HG03457 (cell line): ENCODE measurements around the gene OSCAR.
"Not testable (repeated sequence)": the region's sequence is repeated elsewhere in the genome, so short reads cannot be mapped to it uniquely, and the experiment has no call there.

ENCODE experiments used
- ATAC-seq: cut with Tn5 transposase; IDR thresholded peaks from one replicate; pipeline ENCODE4 v1.9.1; 2021; ENCODE audit warnings: moderate number of reproducible peaks; ENCODE audit not compliant: unreplicated experiment

Gene OSCAR

GRCh38 chr19:54127688-54128440, 27.3 kb upstream of the OSCAR start:
- ATAC-seq: no peak

GRCh38 chr19:54125713-54126112, 25.1 kb upstream of the OSCAR start:
- no peak for ATAC-seq

DNA sequence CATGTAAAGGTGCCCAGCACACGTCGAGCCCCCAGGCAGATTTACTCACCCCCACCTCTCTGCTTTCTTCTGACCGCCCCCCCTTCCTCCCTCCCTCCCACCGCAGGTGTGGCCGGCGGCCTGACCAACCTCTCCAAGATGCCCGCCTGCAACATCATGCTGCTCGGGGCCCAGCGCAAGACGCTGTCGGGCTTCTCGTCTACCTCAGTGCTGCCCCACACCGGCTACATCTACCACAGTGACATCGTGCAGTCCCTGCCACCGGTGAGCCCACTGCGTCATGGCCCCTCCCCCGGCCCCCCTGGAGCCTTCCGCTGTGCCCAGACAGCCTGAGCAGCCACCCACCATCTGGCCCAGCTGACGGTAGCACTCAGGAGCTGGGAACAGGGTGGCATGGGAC, 23.8 kb upstream of the OSCAR start:
- no peak for ATAC-seq

- no peak for ATAC-seq
These were observed 23.1 kb upstream of the OSCAR start for GRCh38 chr19:54123682-54124081.

DNA sequence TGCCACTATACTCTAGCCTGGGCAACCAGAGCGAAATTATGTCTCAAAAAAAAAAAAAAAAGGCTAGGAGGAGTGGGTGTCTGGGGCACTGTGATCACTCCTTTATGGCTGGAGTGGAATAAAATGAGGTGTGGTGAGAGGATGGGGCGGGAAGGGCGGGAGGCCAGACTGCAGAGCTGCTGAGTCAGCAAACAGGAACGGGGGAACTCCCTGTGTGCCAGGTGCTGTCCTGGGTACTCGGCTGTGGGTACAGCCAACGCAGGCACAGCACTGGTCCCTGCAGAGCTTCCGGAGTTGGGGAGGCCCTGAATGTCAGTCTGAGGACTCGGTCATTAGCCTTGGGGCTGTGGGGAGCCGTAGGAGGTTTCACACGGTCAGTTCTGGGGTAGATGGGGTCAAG, 20.7 kb upstream of the OSCAR start:
- no peak for ATAC-seq

DNA sequence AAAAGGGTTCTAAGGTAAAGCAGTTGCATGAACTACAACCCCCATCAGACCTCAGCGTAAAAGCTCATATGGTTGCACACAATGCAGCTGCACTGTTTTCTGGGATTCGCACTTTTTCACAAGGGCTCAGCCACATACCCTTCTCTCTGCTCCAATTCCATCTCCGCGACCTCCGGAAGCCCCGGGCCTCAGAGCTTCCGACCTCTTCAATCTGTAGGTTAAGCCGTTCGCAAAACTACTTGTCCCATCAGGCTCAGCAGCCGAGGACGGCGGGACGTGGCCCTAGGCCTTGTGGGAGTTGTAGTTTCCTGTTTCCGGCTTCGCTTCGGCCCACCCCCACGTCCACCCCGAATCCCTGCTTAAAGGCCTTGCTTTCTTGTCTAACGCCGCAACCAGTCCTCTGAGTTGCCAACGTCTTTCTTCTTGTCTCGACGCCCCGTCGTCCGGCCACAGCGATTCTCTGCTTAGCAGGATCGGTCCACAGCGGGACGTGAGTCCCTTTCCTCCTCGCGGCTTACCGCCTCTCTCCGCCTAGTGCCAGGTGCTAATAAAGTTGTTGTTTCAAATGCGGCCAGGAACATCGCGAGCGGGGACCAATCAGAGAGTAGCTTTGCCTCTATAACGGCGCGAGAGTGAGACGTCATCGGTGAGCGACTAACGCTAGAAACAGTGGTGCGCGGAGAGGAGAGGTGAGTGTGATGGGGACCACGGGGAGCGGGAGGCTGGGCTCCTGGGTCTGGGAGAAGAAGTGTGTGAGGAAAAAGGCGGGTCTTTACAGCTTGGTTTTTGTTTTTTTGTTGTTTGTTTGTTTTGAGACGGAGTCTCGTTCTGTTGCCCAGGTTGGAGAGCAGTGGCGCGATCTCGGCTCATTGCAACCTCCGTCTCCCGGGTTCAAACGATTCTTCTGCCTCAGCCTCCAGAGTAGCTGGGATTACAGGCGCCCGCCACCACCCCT, 14.8 kb upstream of the OSCAR start, which contains the start of the genes PRPF31 and TFPT:
Gene PRPF31 (plus strand): TSS at position 646 of the 955 bp plus-strand sequence. CDS start 2,525 bp downstream, outside the sequence.
Gene TFPT (minus strand): TSS at position 549 of the 955 bp plus-strand sequence. CDS start 388 bp downstream, at position 161.
- ATAC-seq: peak; percentile 66

DNA sequence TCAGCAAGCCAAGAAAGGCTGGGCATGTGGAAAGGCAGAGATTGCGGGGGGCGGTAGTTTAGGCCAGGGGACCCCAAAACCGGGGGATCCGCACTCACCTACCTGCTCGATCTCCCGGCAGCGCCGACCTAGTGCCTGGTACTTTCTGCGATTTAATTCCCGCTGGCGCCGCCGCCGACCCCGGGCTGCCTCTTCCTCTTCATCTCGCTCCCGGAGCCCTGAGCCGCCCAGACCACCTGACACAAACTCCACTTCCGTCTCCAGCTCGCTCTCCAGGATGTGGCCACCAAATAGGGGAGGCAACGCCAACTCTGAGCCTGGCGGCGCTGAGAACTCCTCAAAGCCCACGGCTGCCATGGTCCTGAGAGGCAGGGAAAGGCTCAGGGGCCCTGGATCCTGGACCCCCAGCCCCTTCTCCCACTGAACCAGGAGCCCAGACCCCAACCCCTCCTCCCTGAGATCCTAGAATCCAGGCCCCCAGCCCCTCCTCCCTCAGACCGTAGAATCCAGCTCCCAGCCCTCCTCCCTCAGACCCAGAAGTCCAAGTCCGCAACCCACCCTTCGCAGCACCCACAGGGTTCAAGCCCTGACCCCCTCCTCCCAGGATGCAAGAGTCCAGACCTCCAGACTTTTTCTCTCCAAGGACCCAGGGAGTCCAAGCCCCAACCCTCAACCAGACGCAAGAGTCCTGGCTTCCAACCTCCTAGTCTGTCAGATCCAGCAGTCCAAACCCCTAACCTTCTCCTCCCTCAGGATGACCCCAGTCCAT, 13.9 kb upstream of the OSCAR start:
- no peak for ATAC-seq

DNA sequence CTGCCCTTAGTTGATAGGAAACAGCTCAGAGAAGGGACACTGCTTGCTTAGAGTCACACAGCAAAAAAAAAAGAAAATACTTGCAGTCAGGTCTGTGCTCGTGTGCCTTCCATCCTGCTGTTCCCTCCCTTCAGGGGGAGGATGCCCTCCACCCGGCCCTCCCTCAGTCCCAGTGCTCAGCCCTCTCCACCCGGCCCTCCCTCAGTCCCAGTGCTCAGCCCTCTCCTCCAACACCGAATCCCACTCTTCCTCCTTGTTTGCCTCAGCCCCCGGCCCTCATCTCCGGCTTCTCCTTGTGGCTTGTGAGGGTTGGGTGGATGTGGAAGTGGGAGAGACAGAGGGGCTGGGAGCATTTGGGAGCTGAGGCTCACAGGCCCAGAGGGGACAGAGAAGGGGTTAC, 9.0 kb upstream of the OSCAR start:
- no peak for ATAC-seq

DNA sequence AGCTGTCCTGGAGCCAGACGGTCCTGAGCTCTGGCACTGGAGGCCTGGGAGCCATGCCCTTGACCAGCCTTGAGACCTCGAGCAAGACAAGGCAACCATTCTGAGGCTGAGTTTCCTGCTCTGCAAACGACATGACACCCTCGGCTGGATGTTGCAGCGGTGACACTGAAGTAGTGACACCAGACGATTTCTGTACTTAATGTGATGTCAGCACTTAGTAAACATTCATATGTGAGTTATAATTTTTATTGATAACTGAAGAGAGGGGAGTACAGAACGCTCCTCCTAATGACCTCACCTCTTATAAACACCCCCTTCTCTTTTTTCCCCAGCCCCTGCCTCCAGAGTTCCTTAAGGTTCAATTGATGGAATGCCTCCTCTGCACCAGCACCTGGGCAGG, 7.9 kb upstream of the OSCAR start:
- ATAC-seq: no peak

DNA sequence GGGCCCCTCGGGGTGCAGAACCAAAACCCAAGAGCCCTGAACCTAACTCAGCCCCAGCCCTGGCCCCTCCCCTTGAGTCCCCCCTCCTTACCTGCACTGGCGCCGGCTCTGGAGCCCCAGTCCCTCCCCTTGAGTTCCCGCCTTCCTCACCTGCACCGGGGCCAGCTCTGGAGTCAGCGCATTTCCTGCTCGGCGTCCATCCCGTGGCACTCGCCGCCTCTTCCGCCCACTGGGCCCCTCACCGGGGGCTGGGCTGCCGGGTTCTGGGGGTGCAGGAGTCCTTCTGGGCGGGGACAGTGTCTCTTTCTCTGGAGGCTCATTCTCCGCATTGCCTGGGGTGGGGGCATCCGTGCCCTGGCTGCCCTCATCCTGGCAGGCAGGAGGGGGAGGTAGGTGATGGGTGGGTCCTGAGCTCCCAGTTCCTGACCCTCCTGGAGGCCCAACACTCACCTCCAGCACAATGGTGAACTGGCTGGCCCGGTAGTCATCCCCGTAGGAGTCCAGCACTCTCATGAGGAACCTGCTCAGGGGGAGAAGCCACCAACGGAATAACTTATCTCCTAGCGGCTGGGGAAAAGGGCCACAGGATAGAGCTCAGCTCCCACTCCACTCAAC, 7.4 kb upstream of the OSCAR start:
- no peak for ATAC-seq

GRCh38 chr19:54106716-54107115, 6.1 kb upstream of the OSCAR start:
- no peak for ATAC-seq

DNA sequence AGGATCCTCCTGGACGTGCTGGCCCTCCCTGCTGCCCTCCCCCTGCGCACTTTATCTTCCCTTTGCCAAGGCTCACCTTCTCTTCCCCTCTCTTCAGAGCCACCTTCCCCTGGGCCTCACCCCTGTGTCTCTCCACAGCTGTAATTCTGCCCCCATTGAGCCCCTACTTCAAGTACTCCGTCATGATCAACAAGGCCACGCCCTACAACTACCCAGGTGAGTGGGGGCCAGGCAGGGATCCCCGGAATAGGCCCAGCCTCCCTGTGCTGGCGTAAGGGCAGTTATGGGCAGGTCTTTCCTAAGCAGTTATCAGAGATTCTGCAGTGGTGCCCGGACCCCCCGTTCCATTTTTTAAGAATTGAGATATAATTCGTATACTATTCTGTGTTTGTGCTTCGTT, 5.2 kb upstream of the OSCAR start:
- no peak for ATAC-seq

- ATAC-seq: no peak
These were observed 4.6 kb upstream of the OSCAR start for GRCh38 chr19:54104998-54105715.

GRCh38 chr19:54102421-54103169, 2.0 kb upstream of the OSCAR start, which contains the start of gene NDUFA3:
Gene NDUFA3, plus strand, starts transcription at chr19:54102855. Its CDS starts 24 bp downstream, at chr19:54102879.
- peak; percentile 79 for ATAC-seq

GRCh38 chr19:54099903-54100255, 724 bp downstream of the OSCAR start:
- ATAC-seq: not testable (repeated sequence)

DNA sequence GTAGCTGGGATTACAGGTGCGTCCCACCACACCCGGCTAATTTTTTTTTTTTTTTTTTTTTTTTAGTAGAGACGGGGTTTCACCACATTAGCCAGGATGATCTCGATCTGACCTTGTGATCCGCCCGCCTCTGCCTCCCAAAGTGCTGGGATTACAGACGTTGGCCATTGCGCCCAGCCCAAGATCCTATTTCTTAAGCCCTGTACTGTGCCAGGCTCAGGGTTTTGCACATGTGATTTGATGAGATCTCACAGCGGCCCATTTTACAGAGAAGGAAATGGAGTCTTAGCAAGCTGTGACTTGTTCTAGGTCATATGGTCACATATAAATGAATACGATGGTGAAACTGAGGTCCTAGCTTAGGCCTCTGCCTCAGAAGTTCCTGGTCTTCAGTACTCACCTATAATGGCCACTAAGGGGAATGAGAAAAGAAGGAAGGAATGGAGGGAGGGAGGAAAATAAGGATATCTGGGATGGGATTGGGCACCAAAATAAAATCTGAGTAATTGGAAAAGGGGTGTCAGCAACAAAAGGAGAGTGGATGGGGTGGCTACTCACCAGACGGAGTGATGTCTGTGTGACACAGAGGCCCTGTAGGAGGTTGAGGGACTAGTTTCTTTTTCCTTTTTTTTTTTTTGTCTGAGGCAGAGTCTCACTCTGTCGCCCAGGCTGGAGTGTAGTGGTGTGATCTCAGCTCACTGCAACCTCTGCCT, 1.3 kb downstream of the OSCAR start:
- ATAC-seq: no peak

DNA sequence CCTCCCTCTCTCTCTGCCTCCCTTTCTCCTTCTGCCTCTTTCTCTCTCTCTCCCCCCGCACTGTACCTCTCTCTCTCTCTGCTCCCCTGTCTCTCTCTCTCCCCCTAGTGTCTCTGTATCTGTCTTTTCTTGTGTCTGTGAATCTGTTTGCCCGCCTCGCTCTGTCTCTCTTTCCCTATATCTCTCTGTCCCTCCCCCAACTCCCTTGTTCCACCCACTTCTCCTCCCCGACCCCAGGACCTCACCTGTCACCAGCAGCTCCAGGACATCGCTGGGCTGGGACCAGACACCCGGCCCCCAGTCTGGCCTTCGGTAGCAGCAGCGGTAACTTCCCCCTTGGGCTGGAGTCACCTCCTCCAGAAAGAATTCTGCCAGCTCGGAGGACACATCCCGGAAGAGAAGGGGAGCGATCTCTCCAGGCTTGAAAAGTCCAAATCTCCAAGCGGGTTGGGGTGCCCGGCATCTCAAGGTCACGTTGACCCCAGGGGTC, 3.9 kb downstream of the OSCAR start:
- ATAC-seq: no peak

- ATAC-seq: not testable (repeated sequence)
These were observed 4.6 kb downstream of the OSCAR start for GRCh38 chr19:54095859-54096616.
